Mesothelial cell of epicardium (in vitro differentiated cells): Measurements from ENCODE around the gene CGREF1. TPM values are rescaled to one million over a fixed set of nuclear protein-coding genes. Genes with fewer than 3 reads are reported as not detected.

ENCODE experiments used
- DNase-seq, 2 experiments: peaks; one replicate each; pipeline ENCODE4 v3.0.0; 2021; ENCODE audit warnings: low spot score in 2 of 2; ENCODE audit not compliant: unreplicated experiment in 2 of 2
- H3K27ac Mint-ChIP-seq: 2 replicates; pipeline ENCODE4 v1.8.0; 2021; ENCODE audit warnings: mixed read lengths
- H3K27me3 Mint-ChIP-seq: 2 replicates; pipeline ENCODE4 v1.8.0; 2021; ENCODE audit warnings: low read depth, mixed read lengths
- H3K36me3 Mint-ChIP-seq: 2 replicates; pipeline ENCODE4 v1.8.0; 2021; ENCODE audit warnings: mixed read lengths
- H3K4me1 Mint-ChIP-seq: 2 replicates; pipeline ENCODE4 v1.8.0; 2021; ENCODE audit warnings: mixed read lengths
- H3K4me3 Mint-ChIP-seq: 2 replicates; pipeline ENCODE4 v1.8.0; 2021; ENCODE audit warnings: mild to moderate bottlenecking, moderate library complexity, mixed read lengths
- H3K9me3 Mint-ChIP-seq: 2 replicates; pipeline ENCODE4 v1.8.0; 2021; ENCODE audit warnings: mixed read lengths
- CTCF ChIP-seq: fragments of 200-600 bp; sonication (generic); IDR thresholded peaks from one replicate; pipeline ENCODE4 v1.5.0; 2021; ENCODE audit warnings: antibody characterized with exemption; ENCODE audit not compliant: unreplicated experiment
- total RNA-seq: library from RNA; stranded (reverse); gene quantifications from 3 replicates; pipeline ENCODE4 v1.2.1, GENCODE V29; 2021

CGREF1 gene
- total RNA-seq, 1 donor from 2014 or later = 1.5 TPM

- peaks cover 2% of the 10 kb centered on the region for H3K4me1 Mint-ChIP-seq
- TF ChIP-seq CTCF = no peak
- no peak overlapping the region for H3K27ac Mint-ChIP-seq
- no peaks in the 10 kb centered on the region for H3K9me3 Mint-ChIP-seq
- DNase-seq = no peak
- no peak overlapping the region for H3K4me3 Mint-ChIP-seq
- H3K36me3 Mint-ChIP-seq = peaks cover 18% of the 10 kb centered on the region
- no peaks in the 10 kb centered on the region for H3K27me3 Mint-ChIP-seq
Observed at GRCh38 chr2:27057184-27057583, 61.7 kb downstream of the CGREF1 start.

GRCh38 chr2:27054721-27055120 is 64.2 kb downstream of the CGREF1 start:
- Mint-ChIP-seq H3K27ac (no peak overlapping the region), H3K36me3 (peaks cover 20% of the 10 kb centered on the region), H3K4me3 (no peak overlapping the region), H3K9me3 (no peaks in the 10 kb centered on the region), H3K27me3 (peaks cover 6% of the 10 kb centered on the region), H3K4me1 (peaks cover 6% of the 10 kb centered on the region)
- DNase-seq = no peak
- TF ChIP-seq CTCF = no peak

- Mint-ChIP-seq H3K4me3 (peak overlapping the region; percentile 15), H3K4me1 (peaks cover 12% of the 10 kb centered on the region), H3K9me3 (no peaks in the 10 kb centered on the region), H3K36me3 (peaks cover 18% of the 10 kb centered on the region), H3K27me3 (peaks cover 6% of the 10 kb centered on the region), H3K27ac (no peak overlapping the region)
- TF ChIP-seq CTCF = no peak
- DNase-seq = no peak
Observed at GRCh38 chr2:27053776-27054175, 65.2 kb downstream of the CGREF1 start.

GRCh38 chr2:27053321-27053720 is 65.6 kb downstream of the CGREF1 start:
- H3K36me3 Mint-ChIP-seq = peaks cover 16% of the 10 kb centered on the region
- DNase-seq = no peak
- no peak for TF ChIP-seq CTCF
- peaks cover 12% of the 10 kb centered on the region for H3K4me1 Mint-ChIP-seq
- H3K27ac Mint-ChIP-seq = no peak overlapping the region
- peak overlapping the region; percentile 87 for H3K4me3 Mint-ChIP-seq
- no peaks in the 10 kb centered on the region for H3K9me3 Mint-ChIP-seq
- peaks cover 6% of the 10 kb centered on the region for H3K27me3 Mint-ChIP-seq

GRCh38 chr2:27051902-27052645 is 66.9 kb downstream of the CGREF1 start:
- Mint-ChIP-seq H3K4me3 (peak overlapping the region; percentile 87), H3K27ac (peak overlapping the region; percentile 87), H3K36me3 (peaks cover 16% of the 10 kb centered on the region)

More at GRCh38 chr2:27051902-27052645, 66.9 kb downstream of the CGREF1 start:
- peaks cover 6% of the 10 kb centered on the region for H3K27me3 Mint-ChIP-seq
- TF ChIP-seq CTCF = no peak
- DNase-seq = peak in 1 of 2 experiments; percentile 45
- H3K4me1 Mint-ChIP-seq = peaks cover 12% of the 10 kb centered on the region
- H3K9me3 Mint-ChIP-seq = no peaks in the 10 kb centered on the region
